ENCODE data around the gene LASP1. TPM values are rescaled to one million over a fixed set of nuclear protein-coding genes. Genes with fewer than 3 reads are reported as not detected.
A peak's percentile ranks its signal among the peaks of the same experiment; 100 is the strongest.
"Not testable (repeated sequence)": the region's sequence is repeated elsewhere in the genome, so short reads cannot be mapped to it uniquely, and the experiment has no call there.

The LASP1 gene
- total and polyA plus RNA-seq, 5 donors from 2014 or later = 50.3 to 154 (median 66.1) TPM

DNA sequence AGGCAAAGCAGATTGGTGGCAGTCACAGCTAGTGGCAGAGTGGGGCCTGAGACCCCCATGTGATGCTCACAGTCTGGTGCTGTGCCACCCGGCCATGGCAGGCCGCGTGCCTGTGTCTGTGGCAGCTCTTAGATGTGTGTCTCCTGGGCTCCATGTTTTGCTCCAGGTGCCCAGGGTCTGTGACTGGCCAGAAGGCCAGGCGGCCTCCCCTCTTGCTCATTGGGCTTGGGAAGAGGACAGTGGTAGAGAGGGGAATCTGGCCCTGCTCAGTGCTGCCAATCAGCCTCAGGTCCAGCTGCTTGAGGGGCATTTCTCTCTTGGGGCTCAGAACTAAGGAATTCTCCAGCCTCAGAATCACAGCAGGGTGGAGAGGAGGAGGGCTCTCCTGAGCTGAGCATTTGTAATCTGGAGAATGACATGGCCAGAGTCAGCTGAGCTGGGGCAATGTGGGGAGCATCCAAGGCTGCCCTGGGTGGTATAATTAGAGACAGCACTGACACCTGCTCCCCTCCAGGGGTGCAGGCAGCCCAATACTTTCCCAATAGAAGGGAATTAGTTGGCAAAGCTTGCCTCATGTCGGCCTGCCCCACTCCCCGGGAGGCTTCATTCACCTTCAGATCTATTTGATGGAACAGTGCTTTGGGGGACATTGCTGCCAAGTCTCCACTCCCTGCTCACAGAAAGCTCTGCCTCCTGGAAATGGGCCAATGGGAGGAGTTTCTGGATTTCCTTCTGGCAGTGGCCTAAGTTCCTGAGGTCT lies 52.9 kb downstream of the LASP1 start:
- Histone ChIP-seq H3K27ac (ENCODE audit: insufficient read depth, low read length, poor library complexity, severe bottlenecking) (no peak overlapping the region), H3K4me1 (ENCODE audit: control insufficient read depth, insufficient read depth, low read length, poor library complexity, severe bottlenecking) (peaks cover 6% of the 10 kb centered on the region), H3K4me3 (ENCODE audit: low read depth, low read length) (no peak overlapping the region), H3K36me3 (ENCODE audit: control insufficient read depth, insufficient read depth, low read length) (peaks cover 29% of the 10 kb centered on the region), H3K9me3 (ENCODE audit: control insufficient read depth in 2 of 2, low read length in 2 of 2) (no peaks in the 10 kb centered on the region), H3K27me3 (ENCODE audit: control insufficient read depth, insufficient read depth, low read length) (no peaks in the 10 kb centered on the region)
- H3K4me3 Mint-ChIP-seq = peak overlapping the region in 1 of 4 donors; percentile 27
- H3K4me1 Mint-ChIP-seq = peaks cover 6 to 38% (median 16%) of the 10 kb centered on the region in 4 donors
- H3K27ac Mint-ChIP-seq = peak overlapping the region in 1 of 3 donors; percentile 9
- no peaks in the 10 kb centered on the region for H3K27me3 Mint-ChIP-seq
- no peak for DNase-seq
- no peak for ATAC-seq (ENCODE audit: low read depth in 2 of 2)
- H3K36me3 Mint-ChIP-seq = peaks cover 15% of the 10 kb centered on the region
- no peaks in the 10 kb centered on the region for H3K9me3 Mint-ChIP-seq

DNA sequence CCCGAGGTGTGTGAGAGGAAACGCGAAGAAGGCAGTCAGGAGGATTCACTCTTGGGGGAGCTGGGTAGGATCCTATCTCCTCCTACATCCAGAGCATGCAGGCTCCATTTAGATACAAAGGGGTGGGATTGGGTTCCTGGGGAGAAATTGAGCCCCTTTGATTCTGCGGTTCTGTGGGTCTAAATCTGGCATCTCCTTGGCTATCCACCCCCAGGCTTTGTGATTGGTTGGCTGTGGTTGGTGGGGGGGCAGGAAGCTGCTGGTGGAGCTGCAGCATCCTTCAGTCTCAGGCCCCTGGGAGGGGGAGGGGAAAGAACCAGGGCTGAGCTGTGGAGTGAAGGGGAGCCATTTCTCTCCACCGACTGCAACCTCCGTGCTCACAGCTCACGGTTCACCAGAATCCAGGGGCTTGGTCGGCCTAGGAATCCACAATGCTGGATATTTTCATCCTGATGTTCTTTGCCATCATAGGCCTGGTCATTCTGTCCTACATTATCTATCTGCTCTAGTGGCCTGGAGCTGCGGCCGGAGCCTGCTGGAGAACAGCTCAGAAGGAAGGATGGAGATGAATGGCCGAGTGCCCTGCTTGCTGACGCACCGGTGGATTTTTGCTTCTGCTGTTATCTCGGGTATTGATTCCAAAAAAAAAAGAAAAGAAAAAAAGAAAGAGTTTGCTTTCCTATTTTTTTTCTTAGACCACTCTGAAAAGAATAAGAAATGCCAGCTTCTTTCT lies 55.6 kb downstream of the LASP1 start, which contains the start of gene LASP1NB:
Gene LASP1NB, plus strand, starts transcription at position 352 of the 733 bp plus-strand sequence.
- peaks cover 2% of the 10 kb centered on the region for H3K36me3 ChIP-seq (ENCODE audit: control insufficient read depth, insufficient read depth, low read length)
- H3K9me3 ChIP-seq (ENCODE audit: control insufficient read depth in 2 of 2, low read length in 2 of 2) = no peaks in the 10 kb centered on the region
- H3K4me3 ChIP-seq (ENCODE audit: low read depth, low read length) = no peak within 1 kb of the TSS
- DNase-seq (peak in 2 of 3 donors; percentile 45 to 60), ATAC-seq (ENCODE audit: low read depth in 2 of 2) (peak in 1 of 2 donors; percentile 63)
- peak within 1 kb of the TSS in 1 of 4 donors; percentile 31 for H3K4me3 Mint-ChIP-seq
- no peaks in the 10 kb centered on the region for H3K27me3 Mint-ChIP-seq
- peaks cover 6% of the 10 kb centered on the region for H3K4me1 ChIP-seq (ENCODE audit: control insufficient read depth, insufficient read depth, low read length, poor library complexity, severe bottlenecking)
- H3K27ac ChIP-seq (ENCODE audit: insufficient read depth, low read length, poor library complexity, severe bottlenecking) = no peak within 1 kb of the TSS
- H3K4me1 Mint-ChIP-seq = peaks cover 6 to 36% (median 16%) of the 10 kb centered on the region in 4 donors
- peaks cover 1% of the 10 kb centered on the region for H3K36me3 Mint-ChIP-seq
- no peaks in the 10 kb centered on the region for H3K9me3 Mint-ChIP-seq
- H3K27me3 ChIP-seq (ENCODE audit: control insufficient read depth, insufficient read depth, low read length) = no peaks in the 10 kb centered on the region
- peak within 1 kb of the TSS; percentile 5 to 75 (median 54) for H3K27ac Mint-ChIP-seq

DNA sequence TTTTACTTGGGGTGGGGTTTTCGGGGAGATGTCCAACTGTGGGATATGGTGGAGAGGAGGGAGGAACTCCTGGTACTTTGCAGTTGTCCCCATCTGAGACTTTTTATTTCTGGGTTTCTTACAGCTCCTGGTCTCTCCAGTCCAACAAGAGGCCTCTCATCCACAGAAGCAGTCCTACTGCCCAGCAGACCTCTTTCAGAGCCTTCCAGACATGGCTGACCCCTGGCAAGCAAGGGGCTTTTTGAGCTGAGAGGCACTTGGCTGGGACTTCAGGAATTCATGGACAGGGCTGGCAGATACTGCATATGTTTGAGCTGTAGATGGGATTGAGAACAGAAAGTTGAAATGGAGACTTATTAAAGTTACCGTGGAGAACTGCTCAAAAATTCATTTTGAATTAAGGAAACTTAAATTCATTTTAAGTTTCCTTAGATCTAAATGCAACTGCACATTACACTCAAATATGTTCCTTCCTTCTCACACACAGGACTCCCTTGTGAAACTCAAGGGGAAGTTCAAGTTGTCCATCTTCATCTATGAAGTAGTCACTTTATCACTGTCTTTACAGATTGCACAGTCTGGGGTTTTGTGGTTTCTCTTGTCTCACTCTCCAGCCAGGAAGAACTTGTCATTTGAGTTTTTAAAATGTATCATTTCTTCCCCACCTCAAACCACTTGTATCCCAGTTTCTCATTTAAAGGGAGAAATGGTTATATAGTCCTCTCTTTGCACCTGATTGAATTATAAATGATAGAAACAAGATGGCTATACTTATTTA lies 56.6 kb downstream of the LASP1 start:
- no peaks in the 10 kb centered on the region for H3K27me3 Mint-ChIP-seq
- Histone ChIP-seq H3K4me1 (ENCODE audit: control insufficient read depth, insufficient read depth, low read length, poor library complexity, severe bottlenecking) (peaks cover 6% of the 10 kb centered on the region), H3K27me3 (ENCODE audit: control insufficient read depth, insufficient read depth, low read length) (no peaks in the 10 kb centered on the region), H3K9me3 (ENCODE audit: control insufficient read depth in 2 of 2, low read length in 2 of 2) (no peaks in the 10 kb centered on the region), H3K36me3 (ENCODE audit: control insufficient read depth, insufficient read depth, low read length) (no peaks in the 10 kb centered on the region), H3K4me3 (ENCODE audit: low read depth, low read length) (no peak overlapping the region), H3K27ac (ENCODE audit: insufficient read depth, low read length, poor library complexity, severe bottlenecking) (no peak overlapping the region)
- H3K4me3 Mint-ChIP-seq = no peak overlapping the region
- H3K9me3 Mint-ChIP-seq = no peaks in the 10 kb centered on the region
- H3K4me1 Mint-ChIP-seq = peaks cover 6 to 32% (median 16%) of the 10 kb centered on the region in 4 donors
- ATAC-seq (ENCODE audit: low read depth in 2 of 2) = no peak
- peak overlapping the region; percentile 2 to 75 (median 8) for H3K27ac Mint-ChIP-seq
- H3K36me3 Mint-ChIP-seq = no peaks in the 10 kb centered on the region
- peak in 1 of 3 donors; percentile 19 for DNase-seq

DNA sequence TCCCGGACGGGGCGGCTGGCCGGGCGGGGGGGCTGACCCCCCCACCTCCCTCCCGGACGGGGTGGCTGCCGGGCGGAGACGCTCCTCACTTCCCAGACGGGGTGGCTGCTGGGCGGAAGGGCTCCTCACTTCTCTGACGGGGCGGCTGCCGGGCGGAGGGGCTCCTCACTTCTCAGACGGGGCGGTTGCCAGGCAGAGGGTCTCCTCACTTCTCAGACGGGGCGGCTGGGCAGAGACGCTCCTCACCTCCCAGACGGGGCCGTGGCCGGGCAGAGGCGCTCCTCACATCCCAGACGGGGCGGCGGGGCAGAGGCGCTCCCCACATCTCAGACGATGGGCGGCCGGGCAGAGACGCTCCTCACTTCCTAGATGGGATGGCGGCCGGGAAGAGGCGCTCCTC lies 60.9 kb downstream of the LASP1 start:
- H3K9me3 ChIP-seq (ENCODE audit: control insufficient read depth in 2 of 2, low read length in 2 of 2); ATAC-seq (ENCODE audit: low read depth in 2 of 2); H3K36me3 Mint-ChIP-seq; H3K27ac Mint-ChIP-seq; H3K4me1 ChIP-seq (ENCODE audit: control insufficient read depth, insufficient read depth, low read length, poor library complexity, severe bottlenecking); H3K36me3 ChIP-seq (ENCODE audit: control insufficient read depth, insufficient read depth, low read length); H3K27ac ChIP-seq (ENCODE audit: insufficient read depth, low read length, poor library complexity, severe bottlenecking); H3K4me3 ChIP-seq (ENCODE audit: low read depth, low read length); DNase-seq; H3K9me3 Mint-ChIP-seq; H3K4me3 Mint-ChIP-seq; H3K27me3 ChIP-seq (ENCODE audit: control insufficient read depth, insufficient read depth, low read length): not testable (repeated sequence)
- peaks cover 6 to 10% (median 8%) of the 10 kb centered on the region in 4 donors for H3K4me1 Mint-ChIP-seq
- peaks cover 12% of the 10 kb centered on the region for H3K27me3 Mint-ChIP-seq

DNA sequence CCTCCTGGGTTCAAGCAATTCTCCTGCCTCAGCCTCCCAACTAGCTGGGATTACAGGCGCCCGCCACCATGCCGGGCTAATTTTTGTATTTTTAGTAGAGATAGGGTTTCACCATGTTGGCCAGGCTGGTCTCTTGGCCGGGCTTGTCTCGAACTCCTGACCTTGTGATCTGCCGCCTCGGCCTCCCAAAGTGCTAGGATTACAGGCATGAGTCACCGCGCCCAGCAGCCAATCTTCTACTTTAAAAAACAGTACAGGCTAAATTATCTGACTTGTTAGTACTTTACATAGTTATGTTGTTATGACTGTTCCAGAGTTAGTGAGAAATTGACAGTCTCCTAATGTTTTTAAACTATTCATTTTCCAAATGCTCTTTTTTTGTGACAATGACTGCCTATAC lies 64.1 kb downstream of the LASP1 start:
- H3K9me3 Mint-ChIP-seq; H3K27me3 ChIP-seq (ENCODE audit: control insufficient read depth, insufficient read depth, low read length); H3K27ac ChIP-seq (ENCODE audit: insufficient read depth, low read length, poor library complexity, severe bottlenecking); H3K36me3 Mint-ChIP-seq; H3K36me3 ChIP-seq (ENCODE audit: control insufficient read depth, insufficient read depth, low read length); H3K27ac Mint-ChIP-seq; H3K9me3 ChIP-seq (ENCODE audit: control insufficient read depth in 2 of 2, low read length in 2 of 2); H3K4me3 ChIP-seq (ENCODE audit: low read depth, low read length); H3K4me1 ChIP-seq (ENCODE audit: control insufficient read depth, insufficient read depth, low read length, poor library complexity, severe bottlenecking); H3K4me1 Mint-ChIP-seq; DNase-seq; ATAC-seq (ENCODE audit: low read depth in 2 of 2); H3K4me3 Mint-ChIP-seq: not testable (repeated sequence)
- H3K27me3 Mint-ChIP-seq = peaks cover 21% of the 10 kb centered on the region

DNA sequence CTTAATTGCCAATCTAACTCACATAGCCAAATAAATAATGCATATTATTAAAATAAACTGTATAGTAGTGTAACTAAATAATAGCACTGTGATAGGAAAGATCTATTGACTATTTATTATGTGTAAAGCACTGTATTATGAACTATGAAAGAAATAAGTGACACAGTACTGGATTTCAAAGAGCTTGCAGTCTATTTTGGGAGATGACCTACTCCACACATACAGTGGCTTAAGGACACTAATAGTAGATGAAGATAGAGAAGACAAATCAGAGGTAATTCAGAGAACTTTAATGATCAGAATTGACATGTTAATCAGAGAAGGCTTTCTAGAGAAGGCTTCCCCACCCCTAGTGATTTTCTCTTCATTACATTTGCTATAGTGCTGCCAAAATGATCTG lies 70.1 kb downstream of the LASP1 start:
- no peak overlapping the region for H3K27ac ChIP-seq (ENCODE audit: insufficient read depth, low read length, poor library complexity, severe bottlenecking)
- Mint-ChIP-seq H3K27ac (no peak overlapping the region), H3K9me3 (no peaks in the 10 kb centered on the region), H3K4me3 (no peak overlapping the region), H3K27me3 (peaks cover 15% of the 10 kb centered on the region), H3K4me1 (peaks cover 0 to 3% (median 0%) of the 10 kb centered on the region in 4 donors), H3K36me3 (no peaks in the 10 kb centered on the region)
- no peaks in the 10 kb centered on the region for H3K27me3 ChIP-seq (ENCODE audit: control insufficient read depth, insufficient read depth, low read length)
- no peaks in the 10 kb centered on the region for H3K9me3 ChIP-seq (ENCODE audit: control insufficient read depth in 2 of 2, low read length in 2 of 2)
- DNase-seq (no peak), ATAC-seq (ENCODE audit: low read depth in 2 of 2) (no peak)
- no peaks in the 10 kb centered on the region for H3K36me3 ChIP-seq (ENCODE audit: control insufficient read depth, insufficient read depth, low read length)
- H3K4me1 ChIP-seq (ENCODE audit: control insufficient read depth, insufficient read depth, low read length, poor library complexity, severe bottlenecking) = no peaks in the 10 kb centered on the region
- no peak overlapping the region for H3K4me3 ChIP-seq (ENCODE audit: low read depth, low read length)

DNA sequence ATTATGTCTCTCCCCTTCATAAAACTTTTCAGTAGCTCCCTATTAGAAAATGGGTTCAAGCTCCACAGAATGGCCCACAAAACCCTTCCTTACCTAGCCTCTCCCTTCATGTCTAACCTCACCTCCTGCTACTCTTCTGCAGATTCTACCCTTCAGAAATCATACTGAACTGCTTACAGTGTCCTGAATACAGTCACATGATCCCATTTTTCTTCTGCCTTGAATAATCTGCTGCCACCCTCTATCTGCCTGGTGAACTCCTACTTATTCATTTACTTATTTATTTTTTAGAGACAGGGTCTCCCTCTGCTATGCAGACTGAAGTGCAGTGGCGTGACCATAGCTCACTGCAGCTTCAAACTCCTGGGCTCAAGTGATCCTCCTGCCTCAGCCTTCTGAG lies 70.5 kb downstream of the LASP1 start:
- Mint-ChIP-seq H3K27me3 (peaks cover 13% of the 10 kb centered on the region), H3K27ac (no peak overlapping the region), H3K36me3 (no peaks in the 10 kb centered on the region), H3K9me3 (no peaks in the 10 kb centered on the region), H3K4me1 (peaks cover 0 to 5% (median 0%) of the 10 kb centered on the region in 4 donors), H3K4me3 (no peak overlapping the region)
- DNase-seq (no peak), ATAC-seq (ENCODE audit: low read depth in 2 of 2) (no peak)
- no peaks in the 10 kb centered on the region for H3K27me3 ChIP-seq (ENCODE audit: control insufficient read depth, insufficient read depth, low read length)
- H3K9me3 ChIP-seq (ENCODE audit: control insufficient read depth in 2 of 2, low read length in 2 of 2) = no peaks in the 10 kb centered on the region
- no peaks in the 10 kb centered on the region for H3K4me1 ChIP-seq (ENCODE audit: control insufficient read depth, insufficient read depth, low read length, poor library complexity, severe bottlenecking)
- no peak overlapping the region for H3K27ac ChIP-seq (ENCODE audit: insufficient read depth, low read length, poor library complexity, severe bottlenecking)
- no peak overlapping the region for H3K4me3 ChIP-seq (ENCODE audit: low read depth, low read length)
- no peaks in the 10 kb centered on the region for H3K36me3 ChIP-seq (ENCODE audit: control insufficient read depth, insufficient read depth, low read length)
